ENCODE results near the gene SDCCAG8.
A peak's percentile ranks its signal among the peaks of the same experiment; 100 is the strongest.

Gene SDCCAG8

GRCh38 chr1:243253926-243254232 is 2.0 kb upstream of the SDCCAG8 start:
- peak overlapping the region; percentile 90 for H3K27ac ChIP-seq (ENCODE audit: low read length)
- H3K9me3 ChIP-seq (ENCODE audit: insufficient read depth, low read length) = no peaks in the 10 kb centered on the region
- H3K27me3 ChIP-seq (ENCODE audit: low read depth, low read length) = no peaks in the 10 kb centered on the region
- peaks cover 37% of the 10 kb centered on the region for H4K20me1 ChIP-seq (ENCODE audit: insufficient read depth, low read length)
- H2AFZ ChIP-seq (ENCODE audit: low read depth, low read length) = no peak overlapping the region
- peak overlapping the region; percentile 92 for H3K9ac ChIP-seq (ENCODE audit: low read length)
- peak overlapping the region; percentile 85 for H3K4me3 ChIP-seq (ENCODE audit: low read length)
- H3K79me2 ChIP-seq (ENCODE audit: low read length) = peaks cover 72% of the 10 kb centered on the region
- peaks cover 22% of the 10 kb centered on the region for H3K4me1 ChIP-seq (ENCODE audit: low read length)
- TF ChIP-seq EZH2phosphoT487 (IDR thresholded peaks at IDR 0.05; ENCODE audit: low read depth) (no peak), CTCF (IDR thresholded peaks at IDR 0.05; ENCODE audit: low read depth, low read length) (no peak)
- H3K36me3 ChIP-seq (replicated peaks; ENCODE audit: low read depth, low read length) = no peaks in the 10 kb centered on the region
- H3K4me2 ChIP-seq (ENCODE audit: low read length) = peak overlapping the region; percentile 86

- Histone ChIP-seq H3K36me3 (replicated peaks; ENCODE audit: low read depth, low read length) (no peaks in the 10 kb centered on the region), H4K20me1 (ENCODE audit: insufficient read depth, low read length) (peaks cover 36% of the 10 kb centered on the region), H3K4me3 (ENCODE audit: low read length) (peak overlapping the region; percentile 85), H3K79me2 (ENCODE audit: low read length) (peaks cover 69% of the 10 kb centered on the region), H3K4me1 (ENCODE audit: low read length) (peaks cover 21% of the 10 kb centered on the region), H2AFZ (ENCODE audit: low read depth, low read length) (peak overlapping the region; percentile 95), H3K27me3 (ENCODE audit: low read depth, low read length) (no peaks in the 10 kb centered on the region), H3K9me3 (ENCODE audit: insufficient read depth, low read length) (no peaks in the 10 kb centered on the region), H3K4me2 (ENCODE audit: low read length) (peak overlapping the region; percentile 89), H3K27ac (ENCODE audit: low read length) (peak overlapping the region; percentile 90), H3K9ac (ENCODE audit: low read length) (peak overlapping the region; percentile 92)
- TF ChIP-seq CTCF (IDR thresholded peaks at IDR 0.05; ENCODE audit: low read depth, low read length) (no peak), EZH2phosphoT487 (IDR thresholded peaks at IDR 0.05; ENCODE audit: low read depth) (no peak)
Measured at GRCh38 chr1:243254233-243254926, 1.5 kb upstream of the SDCCAG8 start.

GRCh38 chr1:243254927-243255790 is 682 bp upstream of the SDCCAG8 start, which contains the start of gene CEP170:
TSS of gene CEP170 (minus strand) at chr1:243255281. CDS start at chr1:243225280, 30,001 bp downstream.
- no peak for TF ChIP-seq EZH2phosphoT487 (IDR thresholded peaks at IDR 0.05; ENCODE audit: low read depth)
- Histone ChIP-seq H3K27me3 (ENCODE audit: low read depth, low read length) (no peaks in the 10 kb centered on the region), H3K9ac (ENCODE audit: low read length) (peak within 1 kb of the TSS; percentile 92), H3K4me2 (ENCODE audit: low read length) (peak within 1 kb of the TSS; percentile 89), H3K4me1 (ENCODE audit: low read length) (peaks cover 21% of the 10 kb centered on the region), H3K27ac (ENCODE audit: low read length) (peak within 1 kb of the TSS; percentile 90), H2AFZ (ENCODE audit: low read depth, low read length) (peak within 1 kb of the TSS; percentile 95), H3K4me3 (ENCODE audit: low read length) (peak within 1 kb of the TSS; percentile 85), H4K20me1 (ENCODE audit: insufficient read depth, low read length) (peaks cover 32% of the 10 kb centered on the region), H3K9me3 (ENCODE audit: insufficient read depth, low read length) (no peaks in the 10 kb centered on the region), H3K79me2 (ENCODE audit: low read length) (peaks cover 61% of the 10 kb centered on the region), H3K36me3 (replicated peaks; ENCODE audit: low read depth, low read length) (no peaks in the 10 kb centered on the region)

GRCh38 chr1:243256590-243256989 is 749 bp downstream of the SDCCAG8 start:
- peaks cover 20% of the 10 kb centered on the region for H3K4me1 ChIP-seq (ENCODE audit: low read length)
- H3K4me2 ChIP-seq (ENCODE audit: low read length) = peak overlapping the region; percentile 83
- H3K9me3 ChIP-seq (ENCODE audit: insufficient read depth, low read length) = no peaks in the 10 kb centered on the region
- H3K27ac ChIP-seq (ENCODE audit: low read length) = peak overlapping the region; percentile 37
- 0 out of 2 replicates have a peak overlapping the region, but pooled peaks have one; percentile 49 for H2AFZ ChIP-seq (ENCODE audit: low read depth, low read length)
- peak overlapping the region; percentile 74 for H3K9ac ChIP-seq (ENCODE audit: low read length)
- peaks cover 46% of the 10 kb centered on the region for H3K79me2 ChIP-seq (ENCODE audit: low read length)
- H3K4me3 ChIP-seq (ENCODE audit: low read length) = peak overlapping the region; percentile 85
- no peak for TF ChIP-seq CTCF (IDR thresholded peaks at IDR 0.05; ENCODE audit: low read depth, low read length)
- TF ChIP-seq EZH2phosphoT487 (IDR thresholded peaks at IDR 0.05; ENCODE audit: low read depth) = no peak
- no peaks in the 10 kb centered on the region for H3K36me3 ChIP-seq (replicated peaks; ENCODE audit: low read depth, low read length)
- peaks cover 18% of the 10 kb centered on the region for H4K20me1 ChIP-seq (ENCODE audit: insufficient read depth, low read length)
- no peaks in the 10 kb centered on the region for H3K27me3 ChIP-seq (ENCODE audit: low read depth, low read length)
